ENCODE measurements around the gene CEP85. TPM values are rescaled to one million over a fixed set of nuclear protein-coding genes. Genes with fewer than 3 reads are reported as not detected.
"Not testable (repeated sequence)": the region's sequence is repeated elsewhere in the genome, so short reads cannot be mapped to it uniquely, and the experiment has no call there.

The CEP85 gene
- total RNA-seq, 2 experiments from 2014 or later = 45.7 to 47.0 TPM

- peak overlapping the region; percentile 99 for H3K4me3 Mint-ChIP-seq
- peak overlapping the region; percentile 97 for H3K27ac Mint-ChIP-seq
- CTCF ChIA-PET = interaction anchor here (0.7 to 6.1 kb wide), 11 partner anchors 10 to 158 kb away, joined by 3 to 39 read pairs (median 8); partner anchors contain the start of genes CD52, CEP85 and SH3BGRL3
- peak; percentile 55 for DNase-seq
- intact Hi-C loops (cut with micrococcal nuclease) = loop anchor here (1.0 to 10.0 kb wide), 3 partner anchors 9 to 1063 kb away; partner anchors contain the start of genes CD52 and RSRP1
- H3K4me1 Mint-ChIP-seq (ENCODE audit: low read depth) = peaks cover 37% of the 10 kb centered on the region
- not testable (repeated sequence) for H3K27me3 Mint-ChIP-seq (ENCODE audit: low read depth); H3K9me3 Mint-ChIP-seq; H3K36me3 Mint-ChIP-seq (ENCODE audit: low read depth)
Measured at GRCh38 chr1:26307966-26308899, 74.2 kb downstream of the CEP85 start.

GRCh38 chr1:26314501-26314900, 80.5 kb downstream of the CEP85 start:
- intact Hi-C loops (cut with micrococcal nuclease) = loop anchor here (2.0 kb wide), 1 partner anchor 80 kb away; the partner anchor contains the start of gene CEP85
- DNase-seq = no peak
- Mint-ChIP-seq H3K36me3 (ENCODE audit: low read depth) (no peaks in the 10 kb centered on the region), H3K9me3 (no peaks in the 10 kb centered on the region), H3K27me3 (ENCODE audit: low read depth) (no peaks in the 10 kb centered on the region), H3K4me1 (ENCODE audit: low read depth) (peaks cover 45% of the 10 kb centered on the region), H3K27ac (no peak overlapping the region), H3K4me3 (no peak overlapping the region)
- CTCF ChIA-PET = interaction anchor here (12.0 to 12.7 kb wide), 2 partner anchors 28 to 37 kb away, joined by 193 to 210 read pairs; partner anchors contain the start of gene SH3BGRL3

GRCh38 chr1:26315874-26316850, 82.2 kb downstream of the CEP85 start:
- CTCF ChIA-PET = interaction anchor here (3.6 to 12.7 kb wide), 3 partner anchors 8 to 38 kb away, joined by 32 to 210 read pairs (median 193); partner anchors contain the start of genes SH3BGRL3 and UBXN11
- H3K4me1 Mint-ChIP-seq (ENCODE audit: low read depth) = peaks cover 60% of the 10 kb centered on the region
- DNase-seq = no peak

GRCh38 chr1:26317146-26317545, 83.1 kb downstream of the CEP85 start:
- Mint-ChIP-seq H3K27me3 (ENCODE audit: low read depth) (no peaks in the 10 kb centered on the region), H3K9me3 (no peaks in the 10 kb centered on the region), H3K4me3 (peak overlapping the region; percentile 86), H3K4me1 (ENCODE audit: low read depth) (peaks cover 65% of the 10 kb centered on the region), H3K27ac (peak overlapping the region; percentile 96), H3K36me3 (ENCODE audit: low read depth) (peaks cover 8% of the 10 kb centered on the region)
- no peak for DNase-seq
- CTCF ChIA-PET = interaction anchor here (0.6 to 12.7 kb wide), 6 partner anchors 9 to 51 kb away, joined by 3 to 210 read pairs (median 18); partner anchors contain the start of genes SH3BGRL3 and UBXN11
- intact Hi-C loops (cut with micrococcal nuclease) = loop anchor here (1.0 to 5.0 kb wide), 3 partner anchors 10 to 470 kb away; partner anchors contain the start of genes HMGN2 and PIGV

More at GRCh38 chr1:26315874-26316850, 82.2 kb downstream of the CEP85 start:
- intact Hi-C loops (cut with micrococcal nuclease) = loop anchor here (2.0 to 5.0 kb wide), 3 partner anchors 81 to 471 kb away; partner anchors contain the start of genes CEP85, HMGN2 and PIGV
- Mint-ChIP-seq H3K9me3 (no peaks in the 10 kb centered on the region), H3K4me3 (peak overlapping the region; percentile 38), H3K27ac (peak overlapping the region; percentile 81), H3K27me3 (ENCODE audit: low read depth) (no peaks in the 10 kb centered on the region), H3K36me3 (ENCODE audit: low read depth) (peaks cover 3% of the 10 kb centered on the region)

- CTCF ChIA-PET = interaction anchor here (0.5 to 12.7 kb wide), 10 partner anchors 10 to 174 kb away, joined by 3 to 210 read pairs (median 4); partner anchors contain the start of genes CEP85, SH3BGRL3 and UBXN11
- peaks cover 67% of the 10 kb centered on the region for H3K4me1 Mint-ChIP-seq (ENCODE audit: low read depth)
- peak within 1 kb of the TSS; percentile 96 for H3K27ac Mint-ChIP-seq
Measured at GRCh38 chr1:26317612-26318337, 83.8 kb downstream of the CEP85 start, which contains the start of gene CD52. Gene CD52 (plus strand): TSS chr1:26317958. CDS start chr1:26318018, 60 bp downstream.

GRCh38 chr1:26318338-26319064, 84.5 kb downstream of the CEP85 start:
- CTCF ChIA-PET = interaction anchor here (0.5 to 12.7 kb wide), 10 partner anchors 8 to 174 kb away, joined by 3 to 210 read pairs (median 4); partner anchors contain the start of genes CEP85, SH3BGRL3 and UBXN11
- Mint-ChIP-seq H3K27ac (peak overlapping the region; percentile 96), H3K27me3 (ENCODE audit: low read depth) (no peaks in the 10 kb centered on the region), H3K4me1 (ENCODE audit: low read depth) (peaks cover 69% of the 10 kb centered on the region), H3K36me3 (ENCODE audit: low read depth) (peaks cover 8% of the 10 kb centered on the region), H3K4me3 (peak overlapping the region; percentile 86), H3K9me3 (no peaks in the 10 kb centered on the region)
- intact Hi-C loops (cut with micrococcal nuclease) = loop anchor here (5.0 kb wide), 2 partner anchors 154 to 469 kb away; partner anchors contain the start of genes HMGN2 and PIGV
- peak; percentile 73 for DNase-seq

More at GRCh38 chr1:26317612-26318337, 83.8 kb downstream of the CEP85 start, which contains the start of gene CD52:
- no peaks in the 10 kb centered on the region for H3K27me3 Mint-ChIP-seq (ENCODE audit: low read depth)
- peak within 1 kb of the TSS; percentile 86 for H3K4me3 Mint-ChIP-seq
- H3K36me3 Mint-ChIP-seq (ENCODE audit: low read depth) = peaks cover 8% of the 10 kb centered on the region
- intact Hi-C loops (cut with micrococcal nuclease) = loop anchor here (1.0 to 5.0 kb wide), 3 partner anchors 10 to 470 kb away; partner anchors contain the start of genes HMGN2 and PIGV
- peak; percentile 78 for DNase-seq
- H3K9me3 Mint-ChIP-seq = no peaks in the 10 kb centered on the region

GRCh38 chr1:26320896-26321295, 86.9 kb downstream of the CEP85 start:
- intact Hi-C loops (cut with micrococcal nuclease) = loop anchor here (1.0 to 5.0 kb wide), 7 partner anchors 33 to 284 kb away; partner anchors contain the start of genes CEP85 and ZNF593
- CTCF ChIA-PET = interaction anchor here (0.6 to 12.7 kb wide), 18 partner anchors 10 to 1949 kb away, joined by 3 to 210 read pairs (median 7); partner anchors contain the start of genes CEP85, SH3BGRL3, ZNF593 and ZNF593OS
- H3K4me3 Mint-ChIP-seq = peak overlapping the region; percentile 65
- H3K4me1 Mint-ChIP-seq (ENCODE audit: low read depth) = peaks cover 50% of the 10 kb centered on the region
- H3K36me3 Mint-ChIP-seq (ENCODE audit: low read depth) = peaks cover 8% of the 10 kb centered on the region
- DNase-seq = peak; percentile 18
- no peaks in the 10 kb centered on the region for H3K9me3 Mint-ChIP-seq
- H3K27ac Mint-ChIP-seq = peak overlapping the region; percentile 90
- H3K27me3 Mint-ChIP-seq (ENCODE audit: low read depth) = no peaks in the 10 kb centered on the region

GRCh38 chr1:26321315-26322041, 87.5 kb downstream of the CEP85 start:
- H3K27me3 Mint-ChIP-seq (ENCODE audit: low read depth) = no peaks in the 10 kb centered on the region
- H3K4me3 Mint-ChIP-seq = peak overlapping the region; percentile 65
- CTCF ChIA-PET = interaction anchor here (0.7 to 12.7 kb wide), 27 partner anchors 8 to 219 kb away, joined by 3 to 210 read pairs (median 5); partner anchors contain the start of genes CEP85, SH3BGRL3, ZNF593 and ZNF593OS
- no peaks in the 10 kb centered on the region for H3K9me3 Mint-ChIP-seq
- H3K36me3 Mint-ChIP-seq (ENCODE audit: low read depth) = peaks cover 8% of the 10 kb centered on the region
- peaks cover 44% of the 10 kb centered on the region for H3K4me1 Mint-ChIP-seq (ENCODE audit: low read depth)
- H3K27ac Mint-ChIP-seq = peak overlapping the region; percentile 90
- intact Hi-C loops (cut with micrococcal nuclease) = loop anchor here (1.0 to 5.0 kb wide), 7 partner anchors 33 to 284 kb away; partner anchors contain the start of genes CEP85 and ZNF593
- peak; percentile 99 for DNase-seq

GRCh38 chr1:26322042-26322331, 88.0 kb downstream of the CEP85 start:
- intact Hi-C loops (cut with micrococcal nuclease) = loop anchor here (5.0 kb wide), 2 partner anchors 40 to 285 kb away; no protein-coding TSS in a partner anchor
- Mint-ChIP-seq H3K27me3 (ENCODE audit: low read depth) (no peaks in the 10 kb centered on the region), H3K4me3 (no peak overlapping the region), H3K9me3 (no peaks in the 10 kb centered on the region), H3K4me1 (ENCODE audit: low read depth) (peaks cover 41% of the 10 kb centered on the region), H3K27ac (no peak overlapping the region), H3K36me3 (ENCODE audit: low read depth) (peaks cover 8% of the 10 kb centered on the region)
- no peak for DNase-seq
- CTCF ChIA-PET = interaction anchor here (0.7 to 12.7 kb wide), 26 partner anchors 9 to 220 kb away, joined by 3 to 210 read pairs (median 5); partner anchors contain the start of genes CEP85, SH3BGRL3, ZNF593 and ZNF593OS

Data from activated naive CD4-positive, alpha-beta T cell treated with anti-CD3 and anti-CD28 coated beads for 36 hours (primary cell).